ENCODE results near the gene TUBA1B. TPM values are rescaled to one million over a fixed set of nuclear protein-coding genes. Genes with fewer than 3 reads are reported as not detected.
"Not testable (repeated sequence)": the region's sequence is repeated elsewhere in the genome, so short reads cannot be mapped to it uniquely, and the experiment has no call there.

TUBA1B gene
- total and polyA plus RNA-seq, 4 donors: 1,390 to 2,528 (median 2,020) TPM

GRCh38 chr12:49130151-49131050 lies 794 bp downstream of the TUBA1B start:
- peaks cover 17% of the 10 kb centered on the region for H3K4me1 ChIP-seq (ENCODE audit: control insufficient read depth, insufficient read depth, low read length)
- H3K4me3 ChIP-seq (ENCODE audit: low read depth, low read length): peak overlapping the region; percentile 100
- WGBS (ENCODE audit: insufficient coverage): under 1% methylated on average over 66 of the region's 66 CpGs
- no peaks in the 10 kb centered on the region for H3K9me3 ChIP-seq (ENCODE audit: control insufficient read depth, insufficient read depth, low read length)
- peaks cover 17% of the 10 kb centered on the region for H3K36me3 ChIP-seq (ENCODE audit: control insufficient read depth, insufficient read depth, low read length)
- H3K27me3 ChIP-seq (ENCODE audit: control insufficient read depth, insufficient read depth, low read length): no peaks in the 10 kb centered on the region
- peak; percentile 77 to 98 (median 88) for DNase-seq (ENCODE audit: low read depth in 4 of 6, low spot score in 6 of 6)
- peak overlapping the region; percentile 100 for H3K27ac ChIP-seq (ENCODE audit: low read depth, low read length)

- DNase-seq (ENCODE audit: low read depth in 4 of 6, low spot score in 6 of 6): no peak
- Histone ChIP-seq H3K9me3 (ENCODE audit: control insufficient read depth, insufficient read depth, low read length) (no peaks in the 10 kb centered on the region), H3K4me1 (ENCODE audit: control insufficient read depth, insufficient read depth, low read length) (peaks cover 17% of the 10 kb centered on the region), H3K27me3 (ENCODE audit: control insufficient read depth, insufficient read depth, low read length) (no peaks in the 10 kb centered on the region), H3K4me3 (ENCODE audit: low read depth, low read length) (peak overlapping the region; percentile 100), H3K27ac (ENCODE audit: low read depth, low read length) (peak overlapping the region; percentile 100), H3K36me3 (ENCODE audit: control insufficient read depth, insufficient read depth, low read length) (peaks cover 17% of the 10 kb centered on the region)
- 66% methylated on average over 9 of the region's 18 CpGs for WGBS (ENCODE audit: insufficient coverage)
These were observed 1.7 kb downstream of the TUBA1B start for GRCh38 chr12:49129332-49130150.

GRCh38 chr12:49127971-49128370 lies 3.2 kb downstream of the TUBA1B start:
- not testable (repeated sequence) for DNase-seq (ENCODE audit: low read depth in 4 of 6, low spot score in 6 of 6)

GRCh38 chr12:49126852-49127763 lies 4.1 kb downstream of the TUBA1B start:
- H3K36me3 ChIP-seq (ENCODE audit: control insufficient read depth, insufficient read depth, low read length): peaks cover 17% of the 10 kb centered on the region
- H3K27ac ChIP-seq (ENCODE audit: low read depth, low read length): no peak overlapping the region
- DNase-seq (ENCODE audit: low read depth in 4 of 6, low spot score in 6 of 6): no peak
- H3K27me3 ChIP-seq (ENCODE audit: control insufficient read depth, insufficient read depth, low read length): no peaks in the 10 kb centered on the region
- H3K4me3 ChIP-seq (ENCODE audit: low read depth, low read length): no peak overlapping the region
- H3K4me1 ChIP-seq (ENCODE audit: control insufficient read depth, insufficient read depth, low read length): peaks cover 15% of the 10 kb centered on the region
- 69% methylated on average over 1 of the region's 4 CpGs for WGBS (ENCODE audit: insufficient coverage)
- no peaks in the 10 kb centered on the region for H3K9me3 ChIP-seq (ENCODE audit: control insufficient read depth, insufficient read depth, low read length)

More at GRCh38 chr12:49127971-49128370, 3.2 kb downstream of the TUBA1B start:
- peaks cover 15% of the 10 kb centered on the region for H3K4me1 ChIP-seq (ENCODE audit: control insufficient read depth, insufficient read depth, low read length)
- H3K27ac ChIP-seq (ENCODE audit: low read depth, low read length); H3K4me3 ChIP-seq (ENCODE audit: low read depth, low read length); H3K9me3 ChIP-seq (ENCODE audit: control insufficient read depth, insufficient read depth, low read length); H3K27me3 ChIP-seq (ENCODE audit: control insufficient read depth, insufficient read depth, low read length): not testable (repeated sequence)
- WGBS (ENCODE audit: insufficient coverage): no CpG with 5 or more reads among the region's 8 CpGs
- peaks cover 17% of the 10 kb centered on the region for H3K36me3 ChIP-seq (ENCODE audit: control insufficient read depth, insufficient read depth, low read length)

GRCh38 chr12:49121047-49121696 lies 10.0 kb downstream of the TUBA1B start:
- no peak overlapping the region for H3K27ac ChIP-seq (ENCODE audit: low read depth, low read length)
- no peak overlapping the region for H3K4me3 ChIP-seq (ENCODE audit: low read depth, low read length)
- no peaks in the 10 kb centered on the region for H3K9me3 ChIP-seq (ENCODE audit: control insufficient read depth, insufficient read depth, low read length)
- no peaks in the 10 kb centered on the region for H3K4me1 ChIP-seq (ENCODE audit: control insufficient read depth, insufficient read depth, low read length)
- no peaks in the 10 kb centered on the region for H3K27me3 ChIP-seq (ENCODE audit: control insufficient read depth, insufficient read depth, low read length)
- peak in 2 of 6 donors; percentile 65 to 80 for DNase-seq (ENCODE audit: low read depth in 4 of 6, low spot score in 6 of 6)
- H3K36me3 ChIP-seq (ENCODE audit: control insufficient read depth, insufficient read depth, low read length): no peaks in the 10 kb centered on the region
- 8% methylated on average over 2 of the region's 6 CpGs for WGBS (ENCODE audit: insufficient coverage)

- H3K9me3 ChIP-seq (ENCODE audit: control insufficient read depth, insufficient read depth, low read length): no peaks in the 10 kb centered on the region
- peaks cover 34% of the 10 kb centered on the region for H3K4me1 ChIP-seq (ENCODE audit: control insufficient read depth, insufficient read depth, low read length)
- WGBS (ENCODE audit: insufficient coverage): 15% methylated on average over 2 of the region's 6 CpGs
- peak overlapping the region; percentile 99 for H3K4me3 ChIP-seq (ENCODE audit: low read depth, low read length)
- H3K36me3 ChIP-seq (ENCODE audit: control insufficient read depth, insufficient read depth, low read length): peaks cover 10% of the 10 kb centered on the region
- no peak for DNase-seq (ENCODE audit: low read depth in 4 of 6, low spot score in 6 of 6)
- no peaks in the 10 kb centered on the region for H3K27me3 ChIP-seq (ENCODE audit: control insufficient read depth, insufficient read depth, low read length)
- peak overlapping the region; percentile 98 for H3K27ac ChIP-seq (ENCODE audit: low read depth, low read length)
These were observed 20.0 kb downstream of the TUBA1B start for GRCh38 chr12:49111206-49111605.

- peaks cover 34% of the 10 kb centered on the region for H3K4me1 ChIP-seq (ENCODE audit: control insufficient read depth, insufficient read depth, low read length)
- no peaks in the 10 kb centered on the region for H3K9me3 ChIP-seq (ENCODE audit: control insufficient read depth, insufficient read depth, low read length)
- peak within 1 kb of the TSS; percentile 99 for H3K4me3 ChIP-seq (ENCODE audit: low read depth, low read length)
- H3K36me3 ChIP-seq (ENCODE audit: control insufficient read depth, insufficient read depth, low read length): peaks cover 16% of the 10 kb centered on the region
- under 1% methylated on average over 38 of the region's 43 CpGs for WGBS (ENCODE audit: insufficient coverage)
- H3K27ac ChIP-seq (ENCODE audit: low read depth, low read length): peak within 1 kb of the TSS; percentile 98
- H3K27me3 ChIP-seq (ENCODE audit: control insufficient read depth, insufficient read depth, low read length): no peaks in the 10 kb centered on the region
- peak; percentile 95 to 100 (median 97) for DNase-seq (ENCODE audit: low read depth in 4 of 6, low spot score in 6 of 6)
These were observed 20.6 kb downstream of the TUBA1B start, which contains the start of gene LMBR1L for GRCh38 chr12:49110464-49111155. TSS of gene LMBR1L (minus strand) at chr12:49110847. CDS start at chr12:49110555, 292 bp downstream.

GRCh38 chr12:49109641-49110463 lies 21.3 kb downstream of the TUBA1B start:
- Histone ChIP-seq H3K9me3 (ENCODE audit: control insufficient read depth, insufficient read depth, low read length) (no peaks in the 10 kb centered on the region), H3K4me1 (ENCODE audit: control insufficient read depth, insufficient read depth, low read length) (peaks cover 35% of the 10 kb centered on the region), H3K27me3 (ENCODE audit: control insufficient read depth, insufficient read depth, low read length) (no peaks in the 10 kb centered on the region), H3K27ac (ENCODE audit: low read depth, low read length) (peak overlapping the region; percentile 98), H3K4me3 (ENCODE audit: low read depth, low read length) (peak overlapping the region; percentile 99), H3K36me3 (ENCODE audit: control insufficient read depth, insufficient read depth, low read length) (peaks cover 23% of the 10 kb centered on the region)
- WGBS (ENCODE audit: insufficient coverage): 2% methylated on average over 25 of the region's 33 CpGs
- DNase-seq (ENCODE audit: low read depth in 4 of 6, low spot score in 6 of 6): peak in 2 of 6 donors; percentile 80 to 85

All from spinal cord (tissue), 10 donors.